Stomach (tissue), 9 donors: ENCODE data around the gene MAP3K3. TPM values are rescaled to one million over a fixed set of nuclear protein-coding genes. Genes with fewer than 3 reads are reported as not detected.
"Not testable (repeated sequence)": the region's sequence is repeated elsewhere in the genome, so short reads cannot be mapped to it uniquely, and the experiment has no call there.

Experiments used
- DNase-seq, 2 donors: peaks; one replicate each; pipeline versions ENCODE4 v3.0.0 to v3.0.0-alpha.2; 2013 to 2019
- H3K27ac ChIP-seq, 5 donors: fragments of 200-600 bp in 4 of 5; sonication (generic) in 4 of 5; one replicate each; pipeline ENCODE4 v1.5.1; 2013 to 2019; ENCODE audit warnings: mild to moderate bottlenecking in 1 of 5, moderate library complexity in 1 of 5
- H3K27me3 ChIP-seq, 3 donors: fragments of 200-600 bp; sonication (generic); one replicate each; pipeline ENCODE4 v1.5.1; 2017 to 2019; ENCODE audit warnings: mixed run types in 1 of 3
- H3K36me3 ChIP-seq, 4 donors: fragments of 200-600 bp; sonication (generic); 1 replicate in 3 of 4; 2 replicates in 1 of 4; pipeline ENCODE4 v1.5.1; 2016 to 2019
- H3K4me1 ChIP-seq, 4 donors: fragments of 200-600 bp; sonication (generic); one replicate each; pipeline ENCODE4 v1.5.1; 2016 to 2019
- H3K4me3 ChIP-seq, 4 donors: fragments of 200-600 bp; sonication (generic) in 3 of 4; one replicate each; pipeline ENCODE4 v1.5.1; 2016 to 2019; ENCODE audit warnings: mild to moderate bottlenecking in 1 of 4
- H3K9me3 ChIP-seq, 4 donors: fragments of 200-600 bp; sonication (generic); one replicate each; pipeline ENCODE4 v1.5.1; 2016 to 2019
- EP300 ChIP-seq: sonication (generic); formaldehyde crosslinking; IDR thresholded peaks from one replicate; pipeline ENCODE4 v1.6.1; 2017; ENCODE audit warnings: antibody characterized with exemption
- POLR2A ChIP-seq, 4 donors: fragments of 450-650 bp; IDR thresholded peaks; one replicate each; pipeline ENCODE4 v1.6.1; 2016; ENCODE audit warnings: antibody characterized with exemption in 4 of 4, control low read depth in 2 of 4, mild to moderate bottlenecking in 1 of 4, moderate library complexity in 1 of 4
- POLR2AphosphoS5 ChIP-seq, 3 donors: sonication (generic); formaldehyde crosslinking; IDR thresholded peaks; one replicate each; pipeline ENCODE4 v1.6.1; 2016; ENCODE audit warnings: antibody characterized with exemption in 3 of 3
- WGBS, 5 donors: extraction: QIAGEN DNeasy Blood & Tissue Kit in 3 of 5; methylation state at CpG; one replicate each; pipeline versions ENCODE4 v1.1.5 to v1.1.7; 2013 to 2018; 5-methylcytosine and 5-hydroxymethylcytosine counted together
- intact Hi-C: fragments of 100-400 bp; cut with DNase I; formaldehyde crosslinking; loops from one replicate; pipeline ENCODE4 v1.15.1; 2023; ENCODE audit warnings: low total_unique reads
- polyA plus RNA-seq, 3 donors: library from polyadenylated mRNA; stranded (reverse); fragments of 200-250 nt; gene quantifications; one replicate each; pipeline ENCODE4 v1.2.3, GENCODE V29; 2013
- total RNA-seq, 5 donors: library from RNA; depleted of rRNA; stranded (reverse); fragments of >200 nt; gene quantifications; one replicate each; pipeline versions ENCODE4 v1.1.0 to v1.2.3, GENCODE V29; 2014 to 2016
- TF ChIP-seq, protein P1 (sequence below), 7 experiments: fragments of 450-650 bp in 4 of 7; fragments of 200-600 bp in 3 of 7; sonication (generic) in 3 of 7; IDR thresholded peaks; one replicate each; pipeline ENCODE4 v1.5.1; 2016 to 2019; ENCODE audit warnings: antibody characterized with exemption in 7 of 7, control low read depth in 2 of 7, mild to moderate bottlenecking in 1 of 7
- donor health status: healthy with polysubstance abuse.
- donor health status: Bipolar disorder and iron deficiency.
- donor health status: healthy.

MAP3K3 gene
- total and polyA plus RNA-seq, 8 donors: 9.3 to 99.5 (median 16.7) TPM

DNA sequence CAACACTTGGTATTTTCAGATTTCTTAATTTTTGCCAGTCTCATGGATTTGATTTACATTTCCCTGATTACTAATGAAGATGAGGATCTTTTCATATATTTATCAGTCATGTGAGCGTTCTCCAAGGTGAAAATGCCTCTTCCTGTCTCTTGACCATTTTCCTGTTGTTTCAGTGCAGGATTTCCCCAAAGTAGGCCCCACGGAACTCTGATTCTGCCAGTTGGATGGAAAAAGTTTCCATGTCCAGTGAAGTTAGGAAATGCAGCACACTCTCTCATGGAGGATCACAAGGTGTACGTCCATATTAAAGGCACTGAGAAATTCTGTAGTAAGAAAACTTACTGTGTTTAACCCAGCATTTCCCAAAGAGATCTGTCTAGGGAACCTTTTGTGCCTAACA is 94.2 kb downstream of the MAP3K3 start:
- peaks cover 9 to 61% (median 51%) of the 10 kb centered on the region in 4 donors for H3K36me3 ChIP-seq
- DNase-seq: no peak
- H3K4me3 ChIP-seq: no peak overlapping the region
- no peaks in the 10 kb centered on the region for H3K27me3 ChIP-seq
- H3K4me1 ChIP-seq: no peaks in the 10 kb centered on the region
- TF ChIP-seq POLR2A (IDR thresholded peaks at IDR 0.05) (no peak), EP300 (no peak), POLR2AphosphoS5 (IDR thresholded peaks at IDR 0.05) (no peak)
- TF ChIP-seq, protein P1, sequence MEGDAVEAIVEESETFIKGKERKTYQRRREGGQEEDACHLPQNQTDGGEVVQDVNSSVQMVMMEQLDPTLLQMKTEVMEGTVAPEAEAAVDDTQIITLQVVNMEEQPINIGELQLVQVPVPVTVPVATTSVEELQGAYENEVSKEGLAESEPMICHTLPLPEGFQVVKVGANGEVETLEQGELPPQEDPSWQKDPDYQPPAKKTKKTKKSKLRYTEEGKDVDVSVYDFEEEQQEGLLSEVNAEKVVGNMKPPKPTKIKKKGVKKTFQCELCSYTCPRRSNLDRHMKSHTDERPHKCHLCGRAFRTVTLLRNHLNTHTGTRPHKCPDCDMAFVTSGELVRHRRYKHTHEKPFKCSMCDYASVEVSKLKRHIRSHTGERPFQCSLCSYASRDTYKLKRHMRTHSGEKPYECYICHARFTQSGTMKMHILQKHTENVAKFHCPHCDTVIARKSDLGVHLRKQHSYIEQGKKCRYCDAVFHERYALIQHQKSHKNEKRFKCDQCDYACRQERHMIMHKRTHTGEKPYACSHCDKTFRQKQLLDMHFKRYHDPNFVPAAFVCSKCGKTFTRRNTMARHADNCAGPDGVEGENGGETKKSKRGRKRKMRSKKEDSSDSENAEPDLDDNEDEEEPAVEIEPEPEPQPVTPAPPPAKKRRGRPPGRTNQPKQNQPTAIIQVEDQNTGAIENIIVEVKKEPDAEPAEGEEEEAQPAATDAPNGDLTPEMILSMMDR (IDR thresholded peaks at IDR 0.05): no peak
- no peaks in the 10 kb centered on the region for H3K9me3 ChIP-seq
- H3K27ac ChIP-seq: no peak overlapping the region
- WGBS, 5 donors: 88 to 96% (median 90%) methylated on average over 3 of the region's 3 CpGs
- intact Hi-C loops: no loop called here

DNA sequence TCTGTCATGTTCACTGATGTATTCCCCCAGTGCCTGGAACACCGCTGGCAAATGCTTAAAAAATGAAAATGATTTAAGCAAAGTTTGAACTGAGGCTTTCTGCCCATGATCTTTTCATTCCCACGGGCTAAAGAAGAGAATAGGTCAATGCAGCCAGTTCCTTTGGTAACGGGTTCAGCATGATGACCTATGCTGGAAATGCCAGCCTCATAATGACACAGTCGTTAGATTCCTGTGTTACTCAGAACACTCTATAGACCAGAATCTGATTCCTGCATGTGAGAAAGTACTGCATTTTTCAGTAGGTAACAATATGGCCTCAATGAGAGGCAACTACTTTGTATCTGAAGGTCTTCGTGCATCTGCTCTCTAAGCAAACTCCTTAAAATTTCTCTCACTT is 96.8 kb downstream of the MAP3K3 start:
- H3K4me1 ChIP-seq: no peaks in the 10 kb centered on the region
- H3K27me3 ChIP-seq: no peaks in the 10 kb centered on the region
- intact Hi-C loops: no loop called here
- H3K36me3 ChIP-seq: peaks cover 0 to 40% (median 33%) of the 10 kb centered on the region in 4 donors
- TF ChIP-seq, protein P1 (IDR thresholded peaks at IDR 0.05): no peak
- TF ChIP-seq POLR2AphosphoS5 (IDR thresholded peaks at IDR 0.05) (no peak), POLR2A (IDR thresholded peaks at IDR 0.05) (no peak), EP300 (no peak)
- no peaks in the 10 kb centered on the region for H3K9me3 ChIP-seq
- 67 to 76% (median 71%) methylated on average over 5 of the region's 5 CpGs for WGBS, 5 donors
- no peak for DNase-seq
- H3K27ac ChIP-seq: no peak overlapping the region
- no peak overlapping the region for H3K4me3 ChIP-seq

DNA sequence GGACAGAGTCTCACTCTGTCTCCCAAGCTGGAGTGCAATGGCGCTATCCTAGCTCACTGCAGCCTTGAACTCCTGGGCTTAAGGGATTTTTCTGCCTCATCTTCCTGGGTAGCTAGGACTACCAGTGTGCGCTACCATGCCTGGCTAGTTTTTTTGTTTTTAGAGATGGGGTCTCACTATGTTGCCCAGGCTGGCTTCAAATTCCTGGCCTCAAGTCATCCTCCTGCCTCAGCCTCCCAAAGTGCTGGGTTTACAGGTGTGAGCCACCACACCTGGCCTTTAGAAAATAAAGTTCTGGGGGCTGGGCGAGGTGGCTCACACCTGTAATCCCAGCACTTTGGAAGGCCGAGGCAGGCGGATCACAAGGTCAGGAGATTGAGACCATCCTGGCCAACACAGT is 98.0 kb downstream of the MAP3K3 start:
- intact Hi-C loops, H3K4me1 ChIP-seq, H3K4me3 ChIP-seq: not testable (repeated sequence)

DNA sequence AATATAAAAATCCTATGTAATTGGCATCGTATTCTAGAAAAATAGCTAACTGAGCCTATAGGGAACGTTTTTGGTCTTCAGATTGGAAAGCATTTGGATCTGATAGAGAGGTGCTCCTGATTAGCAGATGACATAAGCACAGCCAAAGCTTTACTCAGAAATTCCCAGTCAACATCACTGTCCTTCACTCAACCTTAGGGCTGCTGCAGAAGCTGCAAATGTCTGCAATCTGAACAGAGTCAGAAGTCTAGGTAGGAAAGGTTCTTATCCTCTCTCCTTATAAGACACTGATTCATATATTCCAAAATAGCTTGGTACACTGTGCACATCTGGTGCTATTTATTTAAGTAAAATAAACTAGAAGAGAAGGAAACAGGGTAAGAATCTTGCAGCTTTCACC is 100.2 kb downstream of the MAP3K3 start:
- H3K9me3 ChIP-seq: no peaks in the 10 kb centered on the region
- WGBS, 5 donors: 68 to 71% (median 69%) methylated on average over 2 of the region's 2 CpGs
- H3K4me3 ChIP-seq: no peak overlapping the region
- H3K27ac ChIP-seq: no peak overlapping the region
- TF ChIP-seq EP300 (no peak), POLR2A (IDR thresholded peaks at IDR 0.05) (no peak), POLR2AphosphoS5 (IDR thresholded peaks at IDR 0.05) (no peak)
- TF ChIP-seq, protein P1 (IDR thresholded peaks at IDR 0.05): no peak
- no peak for DNase-seq
- H3K27me3 ChIP-seq: no peaks in the 10 kb centered on the region
- H3K36me3 ChIP-seq: peaks cover 12 to 54% (median 38%) of the 10 kb centered on the region in 4 donors
- intact Hi-C loops: no loop called here
- no peaks in the 10 kb centered on the region for H3K4me1 ChIP-seq

More for the DNA sequence above, 98.0 kb downstream of the MAP3K3 start:
- not testable (repeated sequence) for H3K9me3 ChIP-seq, DNase-seq, H3K27ac ChIP-seq, H3K27me3 ChIP-seq
- H3K36me3 ChIP-seq: peaks cover 10 to 41% (median 29%) of the 10 kb centered on the region in 4 donors
- 95 to 98% (median 98%) methylated on average over 5 of the region's 5 CpGs for WGBS, 5 donors

DNA sequence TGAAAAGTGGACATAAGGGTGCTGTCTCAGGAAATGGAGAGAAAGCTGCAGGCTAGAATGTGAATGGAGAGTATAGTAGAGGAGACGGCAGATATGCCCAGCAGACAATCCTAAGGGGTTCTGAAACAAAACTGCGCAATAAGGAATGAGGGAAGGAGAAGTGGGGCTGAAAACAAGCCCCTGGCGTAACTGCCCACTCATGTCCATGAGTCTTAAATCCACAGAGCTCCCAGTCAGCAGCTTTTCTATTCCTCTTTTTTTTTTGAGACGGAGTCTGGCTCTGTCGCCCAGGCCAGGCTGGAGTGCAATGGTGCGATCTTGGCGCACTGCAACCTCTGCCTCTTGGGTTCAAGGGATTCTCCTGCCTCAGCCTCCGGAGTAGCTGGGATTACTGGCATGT is 113.5 kb downstream of the MAP3K3 start:
- intact Hi-C loops: no loop called here
- Histone ChIP-seq H3K4me3 (no peak overlapping the region), H3K36me3 (peaks cover 0 to 3% (median 0%) of the 10 kb centered on the region in 4 donors), H3K4me1 (peaks cover 6 to 24% (median 12%) of the 10 kb centered on the region in 4 donors), H3K27me3 (no peaks in the 10 kb centered on the region), H3K27ac (no peak overlapping the region), H3K9me3 (no peaks in the 10 kb centered on the region)
- DNase-seq: no peak
- WGBS, 5 donors: 92 to 99% (median 95%) methylated on average over 8 of the region's 8 CpGs
- no peak for TF ChIP-seq POLR2AphosphoS5 (IDR thresholded peaks at IDR 0.05)
- TF ChIP-seq EP300: no peak
- no peak for TF ChIP-seq POLR2A (IDR thresholded peaks at IDR 0.05)
- TF ChIP-seq, protein P1 (IDR thresholded peaks at IDR 0.05): no peak
